GM19239 (cell line): Measurements from ENCODE around the gene MED26.

Experiments used
- DNase-seq: peaks from one replicate; pipeline ENCODE4 v3.0.0; 2011; ENCODE audit warnings: low spot score; ENCODE audit not compliant: insufficient read length
- FAIRE-seq: peaks from 2 replicates; lab custom pipeline; 2011; peaks lifted over from hg19 to GRCh38; lab: Jason Lieb, UNC

Gene MED26

DNA sequence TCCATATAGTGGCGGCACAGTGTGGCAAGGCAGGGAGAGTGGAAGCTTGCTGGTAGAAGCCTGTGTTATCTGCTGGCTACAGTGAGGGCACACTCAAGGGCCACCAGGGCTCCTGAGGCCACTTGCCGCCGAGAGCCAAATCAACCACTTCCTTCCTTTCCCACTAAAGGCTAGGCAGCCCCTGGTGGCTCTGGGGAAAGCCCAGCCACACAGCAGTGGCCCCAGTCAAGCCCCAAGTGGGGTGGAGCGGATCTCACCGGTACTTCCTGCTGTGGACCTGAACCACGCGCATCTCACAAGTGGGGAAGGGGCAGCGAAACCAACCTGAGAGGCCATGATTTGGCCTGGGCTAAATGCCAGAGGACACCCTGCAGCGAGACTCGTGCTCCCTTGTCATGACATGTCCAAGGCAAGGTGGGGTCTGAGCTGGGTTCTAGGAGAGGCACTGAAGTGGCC lies 33.8 kb downstream of the MED26 start:
- DNase-seq (no peak), FAIRE-seq (peak; percentile 68)

GRCh38 chr19:16593181-16593580 lies 34.8 kb downstream of the MED26 start:
- FAIRE-seq (no peak), DNase-seq (no peak)

- DNase-seq (no peak), FAIRE-seq (no peak)
These were observed 36.0 kb downstream of the MED26 start for GRCh38 chr19:16591803-16592556.

DNA sequence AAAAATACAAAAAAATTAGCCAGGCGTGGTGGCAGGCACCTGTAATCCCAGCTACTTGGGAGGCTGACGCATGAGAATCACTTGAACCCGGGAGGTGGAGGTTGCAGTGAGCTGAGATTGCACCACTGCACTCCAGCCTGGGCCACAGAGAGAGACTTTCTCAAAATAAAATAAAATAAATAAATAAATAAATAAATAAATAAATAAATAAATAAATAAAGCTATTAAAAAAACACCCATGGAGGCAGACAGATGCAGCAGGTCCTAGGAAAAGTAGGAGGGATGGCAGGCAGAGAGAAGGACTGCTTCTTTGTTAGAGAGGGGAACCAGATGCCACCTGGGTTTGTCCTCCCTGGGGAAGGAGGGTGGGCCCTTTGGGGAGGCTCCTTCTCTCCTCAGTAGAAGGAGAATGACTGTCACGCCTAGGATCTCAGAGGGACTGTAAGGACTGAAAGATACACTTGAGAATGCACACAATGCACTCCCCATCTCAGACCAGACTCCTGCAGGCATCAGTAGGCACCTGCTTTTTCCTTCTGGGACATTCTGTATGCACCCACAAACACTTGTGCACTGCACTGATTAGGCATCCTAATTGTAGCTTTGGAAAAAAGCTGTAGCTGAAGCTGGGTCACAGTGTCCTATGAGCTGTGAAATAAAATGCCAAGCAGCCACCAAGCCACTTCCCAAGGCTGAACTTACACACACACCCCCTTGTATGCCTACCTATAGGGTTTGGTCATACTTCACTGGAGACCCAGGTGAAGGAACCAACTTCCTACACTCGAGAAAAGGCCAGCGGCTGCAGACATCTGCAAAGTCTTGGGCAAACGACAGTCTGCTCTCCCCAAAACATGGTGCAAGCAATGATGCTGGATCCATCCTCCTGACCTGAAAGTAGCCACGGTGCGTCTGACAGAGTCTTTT lies 36.9 kb downstream of the MED26 start:
- FAIRE-seq (peak; percentile 21), DNase-seq (no peak)

- DNase-seq (no peak), FAIRE-seq (no peak)
These were observed 38.1 kb downstream of the MED26 start for GRCh38 chr19:16589917-16590316.

DNA sequence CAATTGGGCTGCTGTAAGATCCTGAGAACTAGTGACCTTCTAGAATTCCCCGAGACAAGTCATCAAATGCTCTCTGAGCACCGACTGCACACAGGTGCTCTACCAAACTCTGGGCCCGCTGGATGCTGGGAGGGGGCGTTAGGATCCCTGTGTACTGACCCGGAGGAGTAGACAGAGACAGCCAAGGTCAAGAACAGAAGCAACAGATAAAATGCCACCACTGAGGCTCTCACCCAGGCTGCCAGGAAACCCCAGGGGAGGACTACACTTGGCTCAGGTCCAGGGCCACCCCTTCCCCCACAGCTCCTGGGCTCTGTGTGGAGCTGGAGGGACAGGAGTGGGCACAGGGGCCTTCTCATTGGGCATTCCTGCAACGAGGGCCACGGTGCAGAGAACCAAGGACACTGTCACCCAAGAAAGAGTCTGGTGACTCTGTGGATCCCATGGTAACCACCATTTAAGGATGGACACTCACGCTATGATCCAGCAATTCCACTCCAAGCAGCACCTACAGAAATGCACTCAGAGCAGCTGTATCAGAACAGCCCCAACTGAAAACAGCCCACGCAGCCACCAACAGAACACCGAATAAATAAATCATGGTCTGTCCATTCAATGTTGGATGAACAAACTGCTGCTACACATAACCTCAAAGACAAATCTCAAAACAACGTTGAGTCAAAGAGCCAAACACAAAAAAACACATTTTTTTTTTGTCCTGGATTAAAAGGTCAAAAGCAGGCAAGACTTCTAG lies 39.0 kb downstream of the MED26 start:
- DNase-seq: no peak
- no peak for FAIRE-seq

GRCh38 chr19:16587833-16588823 lies 39.9 kb downstream of the MED26 start:
- DNase-seq (peak; percentile 70), FAIRE-seq (peak; percentile 100)

DNA sequence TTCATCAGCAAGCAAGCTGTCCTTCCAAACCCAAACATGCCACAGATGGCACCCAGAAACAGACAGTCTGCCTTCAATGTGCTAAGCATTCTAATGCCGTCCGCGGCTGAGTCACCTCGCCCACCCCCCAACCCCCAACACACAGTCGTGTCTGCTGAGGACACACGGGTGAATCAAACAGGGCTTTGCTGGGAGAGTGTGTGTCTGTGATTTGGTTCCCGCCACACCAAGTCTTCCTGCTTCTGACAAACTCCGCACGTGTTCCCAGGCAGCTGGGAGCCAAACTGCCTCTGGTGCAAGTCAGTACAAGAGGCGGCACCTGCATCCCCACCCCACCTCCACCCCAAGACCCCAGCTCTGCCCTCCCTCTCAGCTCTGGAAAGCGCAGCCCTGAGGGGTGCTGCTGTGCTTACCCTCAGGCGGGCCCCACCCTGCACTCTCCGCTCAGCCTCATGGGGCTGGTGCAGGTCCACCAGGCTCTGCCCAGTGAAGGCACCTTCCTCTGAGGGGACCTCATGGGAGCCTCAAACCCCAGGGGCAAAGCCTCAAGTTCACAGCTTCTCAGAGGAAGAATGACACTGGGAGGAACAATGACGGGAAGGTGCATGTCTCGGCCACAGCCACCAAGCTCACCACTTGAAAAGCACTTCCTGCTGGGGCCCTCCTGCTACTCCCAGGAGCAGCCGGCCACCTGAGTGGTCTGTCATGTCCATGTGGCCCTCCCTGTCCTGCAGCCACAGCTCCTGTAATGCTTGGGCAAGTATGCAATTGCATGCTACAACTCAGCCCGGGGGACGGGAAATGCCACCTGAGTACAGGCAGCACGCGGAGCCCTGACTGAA lies 40.8 kb downstream of the MED26 start:
- peak; percentile 96 for FAIRE-seq

DNA sequence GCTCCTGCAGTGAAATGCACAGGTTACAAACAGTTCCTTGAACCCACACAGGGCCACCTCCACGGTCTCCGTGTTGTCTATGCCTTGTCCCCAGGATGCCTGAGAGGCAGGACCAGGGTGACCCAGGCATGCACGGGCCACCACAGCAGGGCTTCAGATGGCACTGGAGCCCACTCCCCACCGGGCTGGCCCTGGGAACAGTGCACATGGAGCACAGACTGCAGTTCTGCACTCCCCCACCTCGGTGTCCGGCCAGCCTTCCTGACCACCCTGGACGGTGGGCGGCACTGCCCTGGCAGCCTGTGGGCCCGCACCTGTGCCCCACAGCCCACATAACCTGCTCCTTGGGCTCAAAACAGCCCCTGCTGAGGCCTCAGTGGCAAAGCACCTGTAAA lies 41.5 kb downstream of the MED26 start:
- FAIRE-seq (no peak), DNase-seq (no peak)

More for the DNA sequence above, 40.8 kb downstream of the MED26 start:
- DNase-seq: no peak

- FAIRE-seq: peak; percentile 97
These were observed 42.1 kb downstream of the MED26 start for GRCh38 chr19:16585808-16586476.

GRCh38 chr19:16585094-16585801 lies 42.8 kb downstream of the MED26 start:
- FAIRE-seq (no peak), DNase-seq (no peak)

More at GRCh38 chr19:16585808-16586476, 42.1 kb downstream of the MED26 start:
- peak; percentile 51 for DNase-seq

DNA sequence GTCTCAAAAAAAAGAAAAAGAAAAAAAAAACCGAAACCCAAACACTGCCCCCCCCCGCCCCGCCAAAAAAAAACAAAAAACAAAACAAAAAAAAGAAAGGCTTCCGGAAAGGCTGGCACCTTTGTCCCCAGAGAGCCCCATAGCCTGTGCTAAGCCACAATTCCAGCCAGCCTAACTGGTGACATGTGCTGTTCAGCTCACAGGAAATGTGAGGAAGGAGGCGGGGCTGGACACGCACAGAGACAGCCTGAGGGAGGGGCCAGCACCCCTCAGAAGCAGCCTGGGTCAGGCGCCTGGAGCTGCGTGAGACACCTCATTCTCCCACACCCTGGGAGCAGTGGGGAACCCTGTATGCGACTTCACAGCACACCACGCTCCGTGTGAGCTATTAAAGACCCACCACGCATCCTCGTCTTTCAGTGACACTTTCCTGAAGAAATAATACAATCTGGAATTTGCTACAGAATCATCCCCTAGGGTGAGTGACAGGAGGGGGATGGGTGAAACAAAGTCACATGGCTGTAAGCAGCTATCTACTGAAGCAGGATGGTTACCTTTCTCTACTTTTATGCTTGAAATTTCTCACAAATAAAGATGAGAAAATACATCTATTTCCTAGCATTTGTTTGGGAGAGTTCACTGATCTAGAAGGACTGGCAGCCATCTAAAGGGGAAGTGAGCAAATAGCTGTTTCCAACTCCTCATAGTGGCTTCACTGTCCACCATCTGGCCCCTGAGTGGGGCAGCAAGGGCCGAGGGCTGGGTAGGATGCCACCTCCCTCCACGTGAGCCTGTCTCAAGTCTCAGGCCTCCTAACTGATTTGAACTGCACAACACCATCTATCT lies 43.5 kb downstream of the MED26 start:
- DNase-seq: peak; percentile 89
- FAIRE-seq: peak; percentile 99

DNA sequence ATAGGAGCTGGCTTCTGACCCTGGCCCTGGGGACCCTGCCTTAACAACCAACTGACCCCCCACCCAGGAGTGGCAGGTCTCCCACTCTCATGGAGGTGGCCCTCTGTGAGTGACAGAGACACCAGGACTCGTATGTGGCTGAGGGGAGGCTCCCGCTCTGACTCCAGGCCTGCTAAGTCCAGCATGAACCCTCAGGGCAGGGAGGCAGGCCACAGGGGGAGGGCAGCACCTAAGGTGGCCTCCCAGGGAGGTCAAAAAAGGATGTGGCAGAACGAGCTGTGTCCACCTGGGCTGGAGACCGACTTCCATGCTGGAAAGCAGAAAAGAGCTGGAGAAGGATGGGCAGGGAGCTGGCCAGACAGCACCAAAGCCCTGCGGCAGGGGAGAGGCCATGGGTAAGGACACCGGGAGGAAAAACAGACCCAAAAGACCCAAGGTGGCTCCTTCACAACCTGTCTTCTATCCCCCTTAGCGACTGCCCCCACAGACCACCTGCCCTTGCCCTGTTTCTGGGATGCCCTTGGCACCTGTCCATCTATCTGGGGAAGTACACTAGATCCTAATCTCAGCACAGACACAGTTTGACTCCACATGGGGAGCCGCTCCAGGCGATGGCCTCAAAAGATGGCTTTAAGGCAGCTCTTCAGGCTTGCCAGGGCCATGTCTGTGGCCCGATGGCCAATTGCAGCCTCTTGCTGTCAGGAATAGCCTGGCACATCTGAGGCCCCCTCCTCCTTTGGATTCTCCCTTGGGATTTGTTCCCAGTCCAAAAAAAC lies 45.3 kb downstream of the MED26 start:
- no peak for FAIRE-seq
- no peak for DNase-seq

DNA sequence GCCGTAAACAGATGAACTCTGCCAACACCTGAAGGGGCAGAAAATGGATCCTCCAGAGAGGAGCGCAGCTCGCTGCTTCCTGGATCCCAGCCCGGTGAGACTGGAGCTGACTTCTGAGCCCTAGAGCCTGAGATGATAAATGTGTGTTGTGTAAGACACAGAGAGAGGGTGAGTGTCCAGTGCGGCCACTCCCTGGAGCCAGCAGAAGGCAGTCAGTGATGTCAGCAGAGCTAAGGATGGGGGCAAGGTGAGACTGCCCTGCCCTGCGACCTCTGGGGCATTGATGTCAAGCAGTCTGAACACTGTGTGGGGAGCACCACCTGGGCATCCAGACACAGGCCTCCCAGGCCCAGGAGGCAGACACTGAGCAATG lies 46.0 kb downstream of the MED26 start:
- FAIRE-seq: no peak
- no peak for DNase-seq

GRCh38 chr19:16581145-16581970 lies 46.6 kb downstream of the MED26 start:
- no peak for FAIRE-seq
- DNase-seq: no peak
